ENCODE results near the gene RERE.
"Not testable (repeated sequence)": the region's sequence is repeated elsewhere in the genome, so short reads cannot be mapped to it uniquely, and the experiment has no call there.

Gene RERE

GRCh38 chr1:8390707-8391106, 426.7 kb downstream of the RERE start:
- no peak for DNase-seq

- no peak for DNase-seq
These were observed 427.4 kb downstream of the RERE start for GRCh38 chr1:8389958-8390535.

- DNase-seq, result no peak
These were observed 428.5 kb downstream of the RERE start for GRCh38 chr1:8388732-8389562.

- DNase-seq, result no peak
These were observed 431.2 kb downstream of the RERE start for GRCh38 chr1:8386247-8386646.

- DNase-seq, result no peak
These were observed 432.9 kb downstream of the RERE start for GRCh38 chr1:8384577-8384976.

DNA sequence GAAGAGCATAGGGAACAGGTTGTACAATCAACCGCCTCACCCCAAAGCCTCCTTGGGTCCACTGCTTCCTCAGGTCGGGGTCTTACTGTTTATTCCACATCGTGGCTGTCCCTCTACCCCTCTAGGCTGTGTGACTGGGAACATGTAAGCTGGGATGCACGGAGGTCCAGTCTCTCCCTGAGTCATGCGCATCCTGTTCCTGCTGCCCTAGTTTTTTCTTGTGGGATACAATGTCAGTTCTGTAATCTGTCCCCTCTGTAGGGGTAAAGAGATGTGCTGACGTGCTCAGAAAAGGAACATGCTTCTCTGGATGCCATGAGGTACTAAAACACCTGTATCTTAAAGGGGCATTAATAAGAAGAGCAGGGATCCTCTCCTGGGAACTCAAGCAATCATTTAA, 433.4 kb downstream of the RERE start:
- DNase-seq, result no peak

- no peak for DNase-seq
These were observed 434.6 kb downstream of the RERE start for GRCh38 chr1:8382608-8383505.

DNA sequence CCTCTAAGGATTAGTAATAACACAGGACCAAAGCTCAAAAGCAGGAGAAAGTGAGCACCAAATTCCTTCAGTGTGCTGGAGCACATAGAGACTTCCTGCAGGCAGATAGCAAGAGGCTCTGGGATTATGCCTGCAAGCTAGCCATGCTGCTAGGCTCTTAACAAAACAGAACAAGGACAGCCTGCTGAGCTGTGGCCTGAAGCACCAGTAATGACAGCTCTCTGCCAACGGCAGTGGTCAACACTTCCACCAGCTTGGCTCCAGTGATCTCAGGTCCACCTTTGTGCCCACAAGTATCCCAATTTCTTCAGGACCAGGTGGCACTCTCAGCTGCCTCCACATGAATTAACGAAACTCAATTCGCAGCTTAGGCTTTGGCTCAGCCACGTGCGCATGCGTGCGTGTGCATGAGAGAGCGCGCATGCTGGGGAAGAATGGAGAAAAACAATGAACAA, 435.4 kb downstream of the RERE start:
- DNase-seq, result no peak

DNA sequence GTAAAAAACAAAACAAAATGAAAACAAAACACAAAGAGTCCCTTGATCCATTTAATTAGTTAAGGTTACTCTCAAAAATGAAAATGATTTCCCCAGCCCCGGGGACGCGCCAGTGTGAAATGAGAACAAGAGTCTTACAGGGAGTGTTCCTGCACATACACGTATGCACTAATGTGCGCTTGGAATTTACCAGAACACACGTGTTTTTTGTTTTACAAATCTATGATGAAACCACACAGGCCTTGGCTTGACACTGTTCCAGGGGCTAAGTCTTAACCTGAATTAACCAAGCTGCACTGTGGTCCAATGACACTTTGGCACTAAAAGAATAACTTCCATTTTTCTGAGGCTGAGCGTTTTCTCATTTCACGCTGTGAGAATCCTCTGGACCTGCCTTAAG, 435.8 kb downstream of the RERE start:
- DNase-seq, result no peak

GRCh38 chr1:8380310-8380709, 437.1 kb downstream of the RERE start:
- DNase-seq, result not testable (repeated sequence)

- DNase-seq, result no peak
These were observed 437.8 kb downstream of the RERE start for GRCh38 chr1:8379513-8380186.

DNA sequence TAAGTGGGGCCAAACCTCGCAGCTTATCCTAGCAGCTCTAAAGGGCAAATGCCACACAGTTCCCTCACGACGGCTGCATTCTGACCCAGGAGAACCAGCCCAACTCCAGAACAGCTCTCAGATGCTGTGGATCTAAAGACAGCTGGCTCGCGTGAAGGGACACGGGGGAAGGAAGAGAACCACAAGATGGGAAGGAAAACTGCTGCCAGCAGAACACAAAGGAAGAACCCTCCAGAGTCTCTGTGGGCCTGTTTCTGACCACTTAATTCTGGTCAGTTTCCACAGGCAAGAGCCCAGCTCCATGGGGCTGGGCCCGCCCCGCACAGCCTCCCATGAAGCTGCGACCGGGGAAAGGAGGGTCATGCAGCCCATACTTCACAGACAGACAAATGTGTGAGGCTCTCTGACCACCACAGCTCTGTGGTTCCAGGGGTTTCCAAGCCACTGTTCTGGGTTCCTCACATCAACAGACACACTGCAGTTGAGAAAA, 438.4 kb downstream of the RERE start:
- no peak for DNase-seq

DNA sequence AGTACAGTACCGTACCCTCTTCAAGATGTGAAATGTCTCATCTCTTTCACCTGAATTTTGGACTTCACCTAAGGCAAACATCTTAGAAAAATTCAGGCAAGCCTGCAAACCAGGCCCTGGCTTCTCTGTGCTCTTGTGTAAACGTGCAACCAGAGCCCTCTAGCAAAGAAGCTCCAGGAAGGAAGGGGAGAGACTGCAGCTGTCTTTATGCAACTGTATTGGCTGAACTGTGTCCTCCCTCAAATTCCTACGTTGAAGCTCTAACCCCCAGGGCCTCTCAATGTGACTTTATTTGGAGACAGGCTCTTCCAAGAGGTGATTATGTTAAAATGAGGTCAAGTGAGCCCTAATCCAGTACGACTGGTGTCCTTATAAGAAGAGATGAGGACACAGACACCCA, 439.3 kb downstream of the RERE start:
- DNase-seq, result no peak

GRCh38 chr1:8377271-8377981, 440.0 kb downstream of the RERE start:
- no peak for DNase-seq

GRCh38 chr1:8376358-8376840, 441.0 kb downstream of the RERE start:
- DNase-seq, result no peak

DNA sequence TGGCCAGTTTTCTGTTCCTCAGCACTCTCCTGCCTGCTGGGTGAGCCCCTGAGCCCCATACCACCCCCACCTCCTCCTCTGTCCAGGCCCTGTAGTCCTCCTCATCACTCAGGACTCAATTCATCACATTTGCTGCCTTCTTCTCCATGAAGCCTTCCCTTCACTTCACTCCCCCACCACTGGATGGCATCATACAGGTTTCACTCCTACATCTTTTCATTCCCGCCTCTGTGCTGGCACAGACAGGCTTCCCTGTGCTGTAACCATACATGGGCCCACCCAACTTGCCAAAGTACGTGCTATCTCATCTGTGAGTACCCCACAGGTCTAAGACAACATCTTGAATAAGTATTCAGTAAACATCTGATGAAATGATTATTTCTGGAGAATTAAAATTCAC, 442.6 kb downstream of the RERE start:
- DNase-seq, result no peak

DNA sequence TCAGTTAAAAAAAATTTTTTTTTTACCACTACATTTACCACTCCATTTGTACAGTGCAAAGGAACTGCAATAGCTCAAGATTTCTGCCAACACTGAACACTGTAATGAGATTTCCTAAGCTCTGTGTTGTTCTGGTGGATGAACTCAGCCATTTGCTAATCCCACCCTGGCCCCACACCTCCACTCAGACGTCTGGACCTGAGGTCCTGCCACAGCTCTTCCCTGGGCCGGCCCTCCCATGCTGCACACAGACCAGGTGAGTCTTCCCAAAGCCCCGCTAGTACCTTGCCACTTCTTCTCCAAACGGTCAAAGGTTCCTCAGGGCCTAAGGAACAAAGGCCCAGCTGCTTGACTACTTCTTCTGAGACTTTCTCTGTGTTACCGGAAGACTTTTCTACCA, 443.1 kb downstream of the RERE start:
- no peak for DNase-seq

- peak; percentile 98 for DNase-seq
These were observed 443.7 kb downstream of the RERE start for GRCh38 chr1:8373581-8374241.

DNA sequence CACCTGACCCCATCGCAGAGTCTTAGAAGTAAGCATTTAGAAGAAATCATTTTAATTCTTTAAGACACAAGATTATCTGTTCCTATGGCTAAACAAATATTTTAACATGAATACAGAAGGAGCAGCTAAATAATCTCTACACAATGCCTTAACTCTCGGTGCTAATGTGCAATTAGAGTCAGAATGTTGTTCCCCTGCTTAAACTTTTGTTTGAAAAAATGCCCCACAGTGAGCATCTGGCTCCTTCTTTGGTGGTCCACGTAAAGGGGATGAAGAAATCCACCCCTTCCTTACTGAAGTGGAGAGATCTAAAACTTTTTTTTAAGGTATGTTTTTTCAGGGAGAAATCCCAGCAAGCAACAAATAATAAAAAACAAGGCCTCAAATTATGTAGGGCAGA, 444.3 kb downstream of the RERE start:
- peak; percentile 33 for DNase-seq

GRCh38 chr1:8371372-8371991, 446.0 kb downstream of the RERE start:
- no peak for DNase-seq

GRCh38 chr1:8370905-8371315, 446.5 kb downstream of the RERE start:
- no peak for DNase-seq

All from DMS79 treated with DMSO at 0.1 percent for 48 hours (cell line).